ENCODE measurements around the gene ATG4B.

Gene ATG4B

DNA sequence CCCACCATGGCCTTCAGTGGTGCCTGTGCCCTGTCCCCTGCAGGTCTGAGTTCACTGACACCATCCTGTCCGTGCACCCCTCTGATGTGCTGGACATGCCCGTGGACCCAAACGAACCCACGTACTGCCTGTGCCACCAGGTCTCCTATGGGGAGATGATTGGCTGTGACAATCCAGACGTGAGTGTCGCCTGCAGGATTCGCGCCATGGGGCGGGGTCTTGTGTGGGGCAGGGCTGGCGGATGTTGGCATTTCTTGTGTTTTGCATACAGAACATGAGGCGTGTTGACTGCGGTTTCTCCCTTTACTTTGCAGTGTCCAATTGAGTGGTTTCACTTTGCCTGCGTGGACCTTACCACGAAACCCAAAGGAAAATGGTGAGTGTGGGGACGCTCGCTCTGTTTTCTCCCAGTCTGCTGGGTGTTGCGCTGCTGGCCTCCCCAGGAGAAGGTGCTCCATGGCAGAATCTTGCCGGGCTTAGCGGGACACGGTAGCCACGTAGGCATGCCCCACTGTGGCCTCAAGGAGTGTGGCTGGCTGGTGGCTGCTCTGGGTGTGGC, 85.5 kb downstream of the ATG4B start:
- TF ChIP-seq ZBTB7A (IDR thresholded peaks at IDR 0.05; ENCODE audit: low read depth): no peak
- no peak for TF ChIP-seq USF1 (IDR thresholded peaks at IDR 0.05)
- TF ChIP-seq TEAD4 (IDR thresholded peaks at IDR 0.05): no peak
- TF ChIP-seq TCF12 (IDR thresholded peaks at IDR 0.05; ENCODE audit: low read depth): no peak
- no peak for TF ChIP-seq RAD21 (IDR thresholded peaks at IDR 0.05; ENCODE audit: low read depth)
- no peak for TF ChIP-seq CREB1 (IDR thresholded peaks at IDR 0.05; ENCODE audit: low read depth)
- TF ChIP-seq, protein P1, sequence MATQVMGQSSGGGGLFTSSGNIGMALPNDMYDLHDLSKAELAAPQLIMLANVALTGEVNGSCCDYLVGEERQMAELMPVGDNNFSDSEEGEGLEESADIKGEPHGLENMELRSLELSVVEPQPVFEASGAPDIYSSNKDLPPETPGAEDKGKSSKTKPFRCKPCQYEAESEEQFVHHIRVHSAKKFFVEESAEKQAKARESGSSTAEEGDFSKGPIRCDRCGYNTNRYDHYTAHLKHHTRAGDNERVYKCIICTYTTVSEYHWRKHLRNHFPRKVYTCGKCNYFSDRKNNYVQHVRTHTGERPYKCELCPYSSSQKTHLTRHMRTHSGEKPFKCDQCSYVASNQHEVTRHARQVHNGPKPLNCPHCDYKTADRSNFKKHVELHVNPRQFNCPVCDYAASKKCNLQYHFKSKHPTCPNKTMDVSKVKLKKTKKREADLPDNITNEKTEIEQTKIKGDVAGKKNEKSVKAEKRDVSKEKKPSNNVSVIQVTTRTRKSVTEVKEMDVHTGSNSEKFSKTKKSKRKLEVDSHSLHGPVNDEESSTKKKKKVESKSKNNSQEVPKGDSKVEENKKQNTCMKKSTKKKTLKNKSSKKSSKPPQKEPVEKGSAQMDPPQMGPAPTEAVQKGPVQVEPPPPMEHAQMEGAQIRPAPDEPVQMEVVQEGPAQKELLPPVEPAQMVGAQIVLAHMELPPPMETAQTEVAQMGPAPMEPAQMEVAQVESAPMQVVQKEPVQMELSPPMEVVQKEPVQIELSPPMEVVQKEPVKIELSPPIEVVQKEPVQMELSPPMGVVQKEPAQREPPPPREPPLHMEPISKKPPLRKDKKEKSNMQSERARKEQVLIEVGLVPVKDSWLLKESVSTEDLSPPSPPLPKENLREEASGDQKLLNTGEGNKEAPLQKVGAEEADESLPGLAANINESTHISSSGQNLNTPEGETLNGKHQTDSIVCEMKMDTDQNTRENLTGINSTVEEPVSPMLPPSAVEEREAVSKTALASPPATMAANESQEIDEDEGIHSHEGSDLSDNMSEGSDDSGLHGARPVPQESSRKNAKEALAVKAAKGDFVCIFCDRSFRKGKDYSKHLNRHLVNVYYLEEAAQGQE (IDR thresholded peaks at IDR 0.05; ENCODE audit: low read depth): no peak
- no peak for TF ChIP-seq MAX (IDR thresholded peaks at IDR 0.05)
- no peak for TF ChIP-seq CEBPB (IDR thresholded peaks at IDR 0.05)
- no peak for TF ChIP-seq NFIC (IDR thresholded peaks at IDR 0.05)
- no peak for TF ChIP-seq YY1 (IDR thresholded peaks at IDR 0.05; ENCODE audit: low read depth)
- TF ChIP-seq EP300 (IDR thresholded peaks at IDR 0.05; ENCODE audit: borderline replicate concordance): no peak
- TF ChIP-seq TAF1 (IDR thresholded peaks at IDR 0.05; ENCODE audit: low read depth): no peak
- no peak for TF ChIP-seq EGR1 (IDR thresholded peaks at IDR 0.05)
- TF ChIP-seq FOXM1 (IDR thresholded peaks at IDR 0.05; ENCODE audit: borderline replicate concordance, low read depth): no peak
